ENCODE measurements around the gene ZNF488. TPM values are rescaled to one million over a fixed set of nuclear protein-coding genes. Genes with fewer than 3 reads are reported as not detected.

ZNF488 gene
- total RNA-seq, 1 donor from 2014 or later: 1.9 TPM

GRCh38 chr10:47348661-47349470 lies 35.2 kb downstream of the ZNF488 start:
- DNase-seq: no peak

GRCh38 chr10:47348138-47348651 lies 35.9 kb downstream of the ZNF488 start, which contains the start of gene RBP3:
RBP3 (plus strand) TSS chr10:47348363; CDS start chr10:47348485, 122 bp downstream.
- no peak for DNase-seq

- no peak for DNase-seq
These were observed 36.8 kb downstream of the ZNF488 start for GRCh38 chr10:47347303-47347675.

GRCh38 chr10:47346581-47347302 lies 37.4 kb downstream of the ZNF488 start:
- DNase-seq: no peak

- DNase-seq: no peak
These were observed 38.9 kb downstream of the ZNF488 start for GRCh38 chr10:47344996-47345870.

GRCh38 chr10:47340608-47341170 lies 43.4 kb downstream of the ZNF488 start:
- DNase-seq: no peak

- no peak for DNase-seq
These were observed 44.1 kb downstream of the ZNF488 start for GRCh38 chr10:47339759-47340607.

GRCh38 chr10:47339186-47339735 lies 44.8 kb downstream of the ZNF488 start:
- no peak for DNase-seq

- no peak for DNase-seq
These were observed 46.8 kb downstream of the ZNF488 start for GRCh38 chr10:47337310-47337709.

- no peak for DNase-seq
These were observed 47.5 kb downstream of the ZNF488 start for GRCh38 chr10:47336387-47337134.

- DNase-seq: no peak
These were observed 48.2 kb downstream of the ZNF488 start for GRCh38 chr10:47335906-47336305.

- no peak for DNase-seq
These were observed 49.4 kb downstream of the ZNF488 start for GRCh38 chr10:47334466-47335295.

GRCh38 chr10:47333532-47333931 lies 50.6 kb downstream of the ZNF488 start:
- no peak for DNase-seq

GRCh38 chr10:47332946-47333345 lies 51.1 kb downstream of the ZNF488 start:
- DNase-seq: no peak

GRCh38 chr10:47332371-47332770 lies 51.7 kb downstream of the ZNF488 start:
- DNase-seq: no peak

- DNase-seq: no peak
These were observed 52.1 kb downstream of the ZNF488 start for GRCh38 chr10:47331954-47332353.

- no peak for DNase-seq
These were observed 52.6 kb downstream of the ZNF488 start for GRCh38 chr10:47331491-47331890.

- no peak for DNase-seq
These were observed 53.3 kb downstream of the ZNF488 start for GRCh38 chr10:47330804-47331203.

- DNase-seq: no peak
These were observed 53.7 kb downstream of the ZNF488 start for GRCh38 chr10:47330366-47330765.

Data from occipital lobe (tissue), 2 donors.